Thyroid gland (tissue), 4 donors: ENCODE results near the gene PKP4. TPM values are rescaled to one million over a fixed set of nuclear protein-coding genes. Genes with fewer than 3 reads are reported as not detected.

ENCODE experiments used
- DNase-seq, 2 donors: peaks; one replicate each; pipeline ENCODE4 v3.0.0-alpha.2; 2019
- H3K27ac ChIP-seq, 3 donors: fragments of 200-600 bp; sonication (generic); 1 replicate in 2 of 3; 2 replicates in 1 of 3; pipeline ENCODE4 v1.5.1; 2016 to 2019; ENCODE audit warnings: mild to moderate bottlenecking in 1 of 3, moderate library complexity in 1 of 3
- H3K27me3 ChIP-seq: fragments of 200-600 bp; sonication (generic); one replicate; pipeline ENCODE4 v1.5.1; 2019
- H3K36me3 ChIP-seq, 2 donors: fragments of 200-600 bp; sonication (generic); one replicate each; pipeline ENCODE4 v1.5.1; 2016 to 2019
- H3K4me1 ChIP-seq, 2 donors: fragments of 200-600 bp; sonication (generic); one replicate each; pipeline ENCODE4 v1.5.1; 2017 to 2019
- H3K4me3 ChIP-seq, 3 donors: fragments of 200-600 bp; sonication (generic); replicated peaks in 1 of 3; 1 replicate in 2 of 3; 2 replicates in 1 of 3; pipeline ENCODE4 v1.5.1; 2016; ENCODE audit warnings: mild to moderate bottlenecking in 1 of 3
- H3K9me3 ChIP-seq: fragments of 200-600 bp; sonication (generic); one replicate; pipeline ENCODE4 v1.5.1; 2017
- CTCF ChIP-seq, 6 experiments: fragments of 200-600 bp in 3 of 6; fragments of 450-650 bp in 3 of 6; sonication (generic) in 3 of 6; IDR thresholded peaks; one replicate each; pipeline ENCODE4 v1.5.1; 2016 to 2019; ENCODE audit warnings: antibody characterized with exemption in 6 of 6, mild to moderate bottlenecking in 2 of 6, inconsistent platforms in 1 of 6, moderate library complexity in 1 of 6
- POLR2A ChIP-seq, 2 donors: fragments of 450-650 bp; IDR thresholded peaks; one replicate each; pipeline ENCODE4 v1.6.1; 2017; ENCODE audit warnings: antibody characterized with exemption in 2 of 2, mild to moderate bottlenecking in 2 of 2, moderate library complexity in 1 of 2
- WGBS, 2 donors: methylation state at CpG; one replicate each; pipeline ENCODE4 v1.1.5; 2017; 5-methylcytosine and 5-hydroxymethylcytosine counted together
- intact Hi-C: fragments of 100-400 bp; cut with DNase I; formaldehyde crosslinking; loops from one replicate; pipeline ENCODE4 v1.15.1; 2023
- total RNA-seq, 4 donors: library from RNA; depleted of rRNA; stranded (reverse); fragments of >200 nt; gene quantifications; one replicate each; pipeline ENCODE4 v1.2.3, GENCODE V29; 2016

PKP4 gene
- total RNA-seq, 4 donors from 2014 or later = 117 to 155 (median 136) TPM

GRCh38 chr2:158717366-158718195 is 260.8 kb downstream of the PKP4 start:
- Histone ChIP-seq H3K27ac (peak overlapping the region in 2 of 3 donors; percentile 64 to 71), H3K27me3 (no peaks in the 10 kb centered on the region), H3K4me3 (no peak overlapping the region), H3K4me1 (peaks cover 22 to 27% of the 10 kb centered on the region in 2 donors), H3K36me3 (no peaks in the 10 kb centered on the region), H3K9me3 (no peaks in the 10 kb centered on the region)
- no peak for DNase-seq
- intact Hi-C loops = no loop called here
- TF ChIP-seq POLR2A (IDR thresholded peaks at IDR 0.05) (no peak), CTCF (IDR thresholded peaks at IDR 0.05) (no peak)
- 88 to 90% methylated on average over 14 of the region's 14 CpGs for WGBS, 2 donors

GRCh38 chr2:158718196-158718585 is 261.4 kb downstream of the PKP4 start:
- intact Hi-C loops = no loop called here
- TF ChIP-seq CTCF (IDR thresholded peaks at IDR 0.05) (no peak), POLR2A (IDR thresholded peaks at IDR 0.05) (no peak)
- no peaks in the 10 kb centered on the region for H3K36me3 ChIP-seq
- no peak overlapping the region for H3K27ac ChIP-seq
- no peak for DNase-seq
- H3K9me3 ChIP-seq = no peaks in the 10 kb centered on the region
- no peak overlapping the region for H3K4me3 ChIP-seq
- H3K27me3 ChIP-seq = no peaks in the 10 kb centered on the region
- H3K4me1 ChIP-seq = peaks cover 28 to 33% of the 10 kb centered on the region in 2 donors

- Histone ChIP-seq H3K4me3 (no peak overlapping the region), H3K9me3 (no peaks in the 10 kb centered on the region), H3K36me3 (no peaks in the 10 kb centered on the region), H3K27me3 (no peaks in the 10 kb centered on the region), H3K4me1 (peaks cover 34 to 40% of the 10 kb centered on the region in 2 donors), H3K27ac (no peak overlapping the region)
- TF ChIP-seq POLR2A (IDR thresholded peaks at IDR 0.05) (no peak), CTCF (IDR thresholded peaks at IDR 0.05) (no peak)
- WGBS, 2 donors = 89 to 95% methylated on average over 5 of the region's 5 CpGs
- intact Hi-C loops = no loop called here
- DNase-seq = no peak
Observed at GRCh38 chr2:158718851-158719250, 262.1 kb downstream of the PKP4 start.

GRCh38 chr2:158719403-158719802 is 262.7 kb downstream of the PKP4 start:
- no peak for DNase-seq
- no peaks in the 10 kb centered on the region for H3K27me3 ChIP-seq
- intact Hi-C loops = no loop called here
- no peak overlapping the region for H3K4me3 ChIP-seq
- TF ChIP-seq POLR2A (IDR thresholded peaks at IDR 0.05) = no peak
- no peak for TF ChIP-seq CTCF (IDR thresholded peaks at IDR 0.05)
- H3K36me3 ChIP-seq = no peaks in the 10 kb centered on the region
- no peaks in the 10 kb centered on the region for H3K9me3 ChIP-seq
- WGBS, 2 donors = 93 to 96% methylated on average over 5 of the region's 5 CpGs
- H3K27ac ChIP-seq = no peak overlapping the region
- H3K4me1 ChIP-seq = peaks cover 40 to 45% of the 10 kb centered on the region in 2 donors
